Hepatocyte (in vitro differentiated cells): Measurements from ENCODE around the gene KIAA0319L. TPM values are rescaled to one million over a fixed set of nuclear protein-coding genes. Genes with fewer than 3 reads are reported as not detected.

ENCODE experiments used
- DNase-seq: peaks from one replicate; pipeline ENCODE4 v3.0.0-alpha.2; 2016; ENCODE audit warnings: low spot score
- H2AFZ ChIP-seq: fragments of 200-600 bp; sonication (generic); 2 replicates; pipeline ENCODE4 v1.6.0; 2016; ENCODE audit warnings: antibody characterized with exemption, mild to moderate bottlenecking
- H3K27ac ChIP-seq: fragments of 200-600 bp; sonication (generic); 2 replicates; pipeline ENCODE4 v1.5.1; 2016; ENCODE audit warnings: mild to moderate bottlenecking
- H3K27me3 ChIP-seq: fragments of 200-600 bp; sonication (generic); 2 replicates; pipeline ENCODE4 v1.6.1; 2016
- H3K36me3 ChIP-seq: fragments of 200-600 bp; sonication (generic); replicated peaks from 2 replicates; pipeline ENCODE4 v1.5.1; 2016; ENCODE audit warnings: low read depth; ENCODE audit not compliant: insufficient read depth
- H3K4me1 ChIP-seq: fragments of 200-600 bp; sonication (generic); 2 replicates; pipeline ENCODE4 v1.5.1; 2016; ENCODE audit warnings: mild to moderate bottlenecking, moderate library complexity; ENCODE audit not compliant: insufficient read depth
- H3K4me2 ChIP-seq: fragments of 200-600 bp; sonication (generic); 2 replicates; pipeline ENCODE4 v1.6.0; 2016
- H3K4me3 ChIP-seq: fragments of 200-600 bp; sonication (generic); 2 replicates; pipeline ENCODE4 v1.5.1; 2016; ENCODE audit warnings: mild to moderate bottlenecking
- H3K79me2 ChIP-seq: fragments of 200-600 bp; sonication (generic); 2 replicates; pipeline ENCODE4 v1.6.0; 2017; ENCODE audit warnings: mild to moderate bottlenecking
- H3K9me2 ChIP-seq: fragments of 200-600 bp; sonication (generic); replicated peaks from 2 replicates; pipeline ENCODE4 v1.6.0; 2017; ENCODE audit warnings: mild to moderate bottlenecking; ENCODE audit not compliant: insufficient read depth
- H3K9me3 ChIP-seq: fragments of 200-600 bp; sonication (generic); 2 replicates; pipeline ENCODE4 v1.5.1; 2016; ENCODE audit warnings: low read depth, mild to moderate bottlenecking
- H4K20me1 ChIP-seq: fragments of 200-600 bp; sonication (generic); 2 replicates; pipeline ENCODE4 v1.6.0; 2016; ENCODE audit warnings: mild to moderate bottlenecking; ENCODE audit not compliant: insufficient read depth, poor library complexity, severe bottlenecking
- CTCF ChIP-seq: fragments of 200-600 bp; sonication (generic); IDR thresholded peaks from 2 replicates; pipeline ENCODE4 v1.5.1; 2016; ENCODE audit warnings: antibody characterized with exemption, mild to moderate bottlenecking; ENCODE audit not compliant: poor library complexity
- EZH2 ChIP-seq: fragments of 200-600 bp; sonication (generic); IDR thresholded peaks from 2 replicates; pipeline ENCODE4 v1.6.1; 2016; ENCODE audit warnings: antibody characterized with exemption, mild to moderate bottlenecking, borderline replicate concordance
- EZH2phosphoT487 ChIP-seq: fragments of 200-600 bp; sonication (generic); IDR thresholded peaks from one replicate; pipeline ENCODE4 v1.6.1; 2018; ENCODE audit warnings: antibody characterized with exemption, mild to moderate bottlenecking, low read depth, moderate library complexity; ENCODE audit not compliant: unreplicated experiment, severe bottlenecking
- WGBS: methylation state at CpG from one replicate; pipeline ENCODE4 v1.1.6; 2016; ENCODE audit warnings: low lambda C conversion rate; ENCODE audit errors: missing lambda C conversion rate; 5-methylcytosine and 5-hydroxymethylcytosine counted together
- polyA plus RNA-seq: library from polyadenylated mRNA; unstranded; fragments of >200 nt; fragmentation: Nextera tagmentation; extraction: Ambion mirVana; gene quantifications from 2 replicates; pipeline ENCODE4 v1.2.1, GENCODE V29; 2016
- total RNA-seq: library from RNA; depleted of rRNA; stranded (reverse); fragments of >200 nt; gene quantifications from 2 replicates; pipeline ENCODE4 v1.2.3, GENCODE V29; 2014

KIAA0319L gene
- total and polyA plus RNA-seq, 2 experiments from 2014 or later = 56.3 to 77.7 TPM

GRCh38 chr1:35449334-35450008 is 107.7 kb downstream of the KIAA0319L start:
- no peaks in the 10 kb centered on the region for H3K27me3 ChIP-seq
- no peaks in the 10 kb centered on the region for H4K20me1 ChIP-seq
- no peak overlapping the region for H2AFZ ChIP-seq
- no peaks in the 10 kb centered on the region for H3K79me2 ChIP-seq
- DNase-seq = peak; percentile 22
- H3K9me3 ChIP-seq = no peaks in the 10 kb centered on the region
- peak overlapping the region; percentile 63 for H3K27ac ChIP-seq
- no peak overlapping the region for H3K4me2 ChIP-seq
- H3K4me1 ChIP-seq = peaks cover 34% of the 10 kb centered on the region
- H3K4me3 ChIP-seq = no peak overlapping the region
- TF ChIP-seq EZH2phosphoT487 (no peak), EZH2 (no peak), CTCF (no peak)
- no peaks in the 10 kb centered on the region for H3K36me3 ChIP-seq
- H3K9me2 ChIP-seq = no peaks in the 10 kb centered on the region
- 88% methylated on average over 7 of the region's 7 CpGs for WGBS

- Histone ChIP-seq H4K20me1 (no peaks in the 10 kb centered on the region), H3K27me3 (no peaks in the 10 kb centered on the region), H3K79me2 (no peaks in the 10 kb centered on the region), H3K9me3 (no peaks in the 10 kb centered on the region), H3K27ac (peak overlapping the region; percentile 63), H3K4me2 (no peak overlapping the region), H3K4me3 (no peak overlapping the region), H3K9me2 (no peaks in the 10 kb centered on the region), H3K4me1 (peaks cover 23% of the 10 kb centered on the region), H3K36me3 (no peaks in the 10 kb centered on the region), H2AFZ (no peak overlapping the region)
- 66% methylated on average over 3 of the region's 3 CpGs for WGBS
- TF ChIP-seq EZH2phosphoT487 (no peak), EZH2 (no peak)
- DNase-seq = peak; percentile 66
Observed at GRCh38 chr1:35448344-35448801, 108.8 kb downstream of the KIAA0319L start.

- no peaks in the 10 kb centered on the region for H4K20me1 ChIP-seq
- H3K36me3 ChIP-seq = no peaks in the 10 kb centered on the region
- no peak overlapping the region for H3K27ac ChIP-seq
- DNase-seq = no peak
- H3K27me3 ChIP-seq = no peaks in the 10 kb centered on the region
- no peak overlapping the region for H3K4me3 ChIP-seq
- H3K79me2 ChIP-seq = no peaks in the 10 kb centered on the region
- peaks cover 13% of the 10 kb centered on the region for H3K4me1 ChIP-seq
- TF ChIP-seq EZH2phosphoT487 (no peak), EZH2 (no peak), CTCF (no peak)
- H3K9me3 ChIP-seq = no peaks in the 10 kb centered on the region
- no peak overlapping the region for H2AFZ ChIP-seq
- no peaks in the 10 kb centered on the region for H3K9me2 ChIP-seq
- H3K4me2 ChIP-seq = no peak overlapping the region
Observed at GRCh38 chr1:35447278-35447677, 109.9 kb downstream of the KIAA0319L start.

- no peak overlapping the region for H3K4me3 ChIP-seq
- H3K79me2 ChIP-seq = no peaks in the 10 kb centered on the region
- peaks cover 7% of the 10 kb centered on the region for H3K4me1 ChIP-seq
- H3K9me3 ChIP-seq = no peaks in the 10 kb centered on the region
- no peaks in the 10 kb centered on the region for H3K36me3 ChIP-seq
- H3K4me2 ChIP-seq = no peak overlapping the region
- TF ChIP-seq CTCF (no peak), EZH2phosphoT487 (no peak), EZH2 (no peak)
- H3K9me2 ChIP-seq = no peaks in the 10 kb centered on the region
- no peak for DNase-seq
- H3K27ac ChIP-seq = no peak overlapping the region
- no peaks in the 10 kb centered on the region for H4K20me1 ChIP-seq
- H2AFZ ChIP-seq = no peak overlapping the region
- H3K27me3 ChIP-seq = no peaks in the 10 kb centered on the region
Observed at GRCh38 chr1:35444519-35444774, 112.8 kb downstream of the KIAA0319L start.
